G401 (cell line): ENCODE measurements around the gene KIF19. TPM values are rescaled to one million over a fixed set of nuclear protein-coding genes. Genes with fewer than 3 reads are reported as not detected.

Experiments used
- DNase-seq: peaks from one replicate; pipeline ENCODE4 v3.0.0-alpha.2; 2015; ENCODE audit warnings: low spot score
- in situ Hi-C: cut with HindIII; loops from 2 replicates; pipeline ENCODE4 v1.10.0; 2016; ENCODE audit warnings: low sequenced_read_pairs, mixed read lengths
- total RNA-seq: library from RNA; depleted of rRNA; stranded (reverse); fragments of >200 nt; shearing (Covaris generic); gene quantifications from 2 replicates; pipeline ENCODE4 v1.2.3, GENCODE V29; 2014

Gene KIF19
- total RNA-seq, 1 experiment from 2014 or later, result not detected

DNA sequence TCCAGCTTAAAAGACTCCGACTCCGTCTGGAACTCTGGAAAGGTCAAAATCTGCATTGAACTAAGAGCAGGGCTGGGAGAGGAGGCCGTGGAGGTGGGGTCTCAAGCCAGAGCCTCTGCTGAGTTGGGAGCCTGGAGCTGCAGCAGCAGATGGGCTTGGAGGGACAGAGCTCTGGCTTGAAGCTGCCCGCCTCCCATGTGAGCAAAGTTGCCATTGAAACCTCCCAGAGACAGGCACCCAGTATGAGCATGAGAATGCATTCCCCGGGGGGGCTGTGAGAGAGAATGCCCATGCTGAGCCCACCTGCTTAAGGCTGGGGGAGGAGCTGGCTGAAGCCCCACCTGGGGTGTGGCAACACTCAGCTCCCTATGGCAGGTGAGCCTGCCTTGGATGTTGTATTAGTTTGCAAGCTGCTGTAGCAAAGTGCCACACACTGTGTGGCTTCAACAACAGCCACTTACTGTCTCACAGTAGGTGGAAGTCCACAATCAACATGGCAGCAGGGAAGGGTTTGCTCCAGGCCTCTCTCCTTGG, 9.6 kb downstream of the KIF19 start:
- no peak for DNase-seq
- in situ Hi-C loops, result no loop called here

DNA sequence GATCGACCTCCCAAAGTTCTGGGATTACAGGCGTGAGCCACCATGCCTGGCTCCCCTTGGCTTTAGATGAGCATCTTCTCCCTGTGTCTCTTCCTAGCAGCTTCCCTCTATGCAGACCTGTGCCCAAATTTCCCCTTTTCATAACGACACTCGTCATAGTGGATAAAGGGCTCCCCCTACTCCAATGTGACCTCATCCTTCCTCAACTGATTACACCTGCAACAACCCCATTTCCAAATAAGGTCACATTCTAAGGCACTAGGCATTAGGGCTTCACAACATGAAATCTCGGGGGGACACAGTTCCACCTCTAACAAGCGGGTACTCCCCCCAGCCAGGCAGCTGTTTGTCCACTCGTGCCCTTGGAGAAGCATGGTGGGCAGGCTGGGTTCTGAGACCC, 10.3 kb downstream of the KIF19 start:
- in situ Hi-C loops, result no loop called here
- DNase-seq, result no peak

DNA sequence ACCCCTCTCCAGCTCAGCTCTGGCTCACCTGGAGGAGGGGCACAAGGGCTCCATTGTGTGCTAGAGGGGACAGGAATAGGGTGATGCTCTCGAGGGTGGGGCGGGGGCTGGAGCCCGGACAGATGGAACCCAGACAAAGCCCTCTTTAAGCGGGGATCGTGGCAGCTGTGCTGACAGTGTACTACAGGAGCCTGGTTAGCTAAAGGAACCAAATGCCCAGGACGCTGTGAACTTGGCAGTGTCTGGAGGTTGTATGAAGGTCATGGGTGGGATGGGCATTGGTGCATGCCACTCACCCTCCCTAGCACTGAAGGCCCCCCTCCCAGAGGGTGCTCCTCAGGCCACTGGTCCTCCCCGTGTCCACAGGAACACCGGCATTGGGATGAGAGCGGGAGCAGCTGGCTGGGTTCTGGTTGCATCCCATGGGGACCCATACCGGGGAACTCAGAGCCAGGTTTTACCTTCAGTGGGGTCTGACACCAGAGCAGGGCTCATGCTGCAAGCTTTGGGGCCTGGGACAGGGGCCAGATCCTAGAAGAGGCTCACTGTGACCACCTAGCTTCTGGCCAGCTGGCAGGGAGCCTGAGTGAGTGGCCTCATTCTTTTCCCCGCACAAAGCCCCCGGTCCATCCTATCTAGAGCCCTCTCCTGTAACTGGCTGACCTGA, 11.9 kb downstream of the KIF19 start:
- no peak for DNase-seq
- in situ Hi-C loops, result no loop called here

- DNase-seq, result no peak
- in situ Hi-C loops, result loop anchor here (10.0 kb wide), 1 partner anchor 45 kb away; no protein-coding TSS in a partner anchor
These were observed 13.6 kb downstream of the KIF19 start for GRCh38 chr17:74339537-74340195.

GRCh38 chr17:74340470-74341023, 14.5 kb downstream of the KIF19 start:
- in situ Hi-C loops, result loop anchor here (10.0 kb wide), 1 partner anchor 46 kb away; no protein-coding TSS in a partner anchor
- no peak for DNase-seq

GRCh38 chr17:74342224-74342623, 16.2 kb downstream of the KIF19 start:
- DNase-seq, result no peak

DNA sequence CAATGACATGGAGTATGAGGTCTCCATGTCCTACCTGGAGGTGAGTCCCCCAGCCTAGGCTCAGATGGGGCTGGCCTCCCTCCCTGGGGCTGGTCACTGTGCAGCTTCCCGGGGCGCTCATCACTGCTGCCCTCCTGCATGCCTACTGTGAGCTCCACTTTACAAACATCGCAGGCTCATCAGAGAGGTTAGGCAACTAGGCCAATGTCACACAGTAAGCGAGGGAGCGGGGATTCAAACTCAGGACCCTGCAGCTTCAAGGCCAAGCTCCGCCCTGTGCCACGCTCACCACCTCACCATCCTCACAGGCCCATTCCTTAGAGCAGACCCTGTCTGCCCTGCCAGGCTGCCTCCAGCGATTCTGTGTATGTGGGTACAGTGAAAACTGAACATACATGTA, 17.1 kb downstream of the KIF19 start:
- in situ Hi-C loops, result loop anchor here (10.0 kb wide), 1 partner anchor 48 kb away; no protein-coding TSS in a partner anchor
- no peak for DNase-seq

More at GRCh38 chr17:74342224-74342623, 16.2 kb downstream of the KIF19 start:
- in situ Hi-C loops, result loop anchor here (10.0 kb wide), 1 partner anchor 47 kb away; no protein-coding TSS in a partner anchor

GRCh38 chr17:74343526-74344284, 17.7 kb downstream of the KIF19 start:
- no peak for DNase-seq
- in situ Hi-C loops, result loop anchor here (10.0 kb wide), 1 partner anchor 49 kb away; no protein-coding TSS in a partner anchor

- DNase-seq, result no peak
- in situ Hi-C loops, result loop anchor here (5.0 to 10.0 kb wide), 2 partner anchors 50 to 93 kb away; no protein-coding TSS in a partner anchor
These were observed 18.6 kb downstream of the KIF19 start for GRCh38 chr17:74344658-74345057.

GRCh38 chr17:74345433-74346241, 19.6 kb downstream of the KIF19 start:
- in situ Hi-C loops, result loop anchor here (5.0 to 10.0 kb wide), 2 partner anchors 51 to 92 kb away; no protein-coding TSS in a partner anchor
- DNase-seq, result no peak

- in situ Hi-C loops, result loop anchor here (5.0 to 10.0 kb wide), 2 partner anchors 53 to 90 kb away; no protein-coding TSS in a partner anchor
These were observed 21.6 kb downstream of the KIF19 start for GRCh38 chr17:74347646-74348045.

DNA sequence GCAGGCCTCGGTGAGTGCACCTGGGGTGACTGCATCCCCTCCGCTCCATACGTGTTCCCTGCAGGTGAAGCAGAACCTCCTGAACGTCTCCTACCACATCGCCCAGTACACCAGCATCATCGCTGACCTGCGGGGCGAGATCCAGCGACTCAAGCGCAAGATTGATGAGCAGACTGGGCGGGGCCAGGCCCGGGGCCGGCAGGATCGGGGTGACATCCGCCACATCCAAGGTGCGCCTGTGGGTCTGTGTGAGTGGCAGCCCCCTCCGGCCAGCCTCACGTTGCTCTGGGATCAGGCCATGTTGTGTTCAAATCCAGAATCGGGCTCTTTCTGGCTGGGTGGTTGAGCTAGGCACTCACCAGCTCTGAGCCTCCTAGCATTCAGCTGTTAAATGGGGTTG, 23.1 kb downstream of the KIF19 start:
- in situ Hi-C loops, result loop anchor here (5.0 to 10.0 kb wide), 2 partner anchors 54 to 88 kb away; no protein-coding TSS in a partner anchor

More at GRCh38 chr17:74347646-74348045, 21.6 kb downstream of the KIF19 start:
- no peak for DNase-seq

GRCh38 chr17:74350486-74350885, 24.5 kb downstream of the KIF19 start:
- in situ Hi-C loops, result no loop called here
- no peak for DNase-seq

More for the DNA sequence above, 23.1 kb downstream of the KIF19 start:
- DNase-seq, result no peak

- DNase-seq, result no peak
- in situ Hi-C loops, result no loop called here
These were observed 25.7 kb downstream of the KIF19 start for GRCh38 chr17:74351552-74352210.

DNA sequence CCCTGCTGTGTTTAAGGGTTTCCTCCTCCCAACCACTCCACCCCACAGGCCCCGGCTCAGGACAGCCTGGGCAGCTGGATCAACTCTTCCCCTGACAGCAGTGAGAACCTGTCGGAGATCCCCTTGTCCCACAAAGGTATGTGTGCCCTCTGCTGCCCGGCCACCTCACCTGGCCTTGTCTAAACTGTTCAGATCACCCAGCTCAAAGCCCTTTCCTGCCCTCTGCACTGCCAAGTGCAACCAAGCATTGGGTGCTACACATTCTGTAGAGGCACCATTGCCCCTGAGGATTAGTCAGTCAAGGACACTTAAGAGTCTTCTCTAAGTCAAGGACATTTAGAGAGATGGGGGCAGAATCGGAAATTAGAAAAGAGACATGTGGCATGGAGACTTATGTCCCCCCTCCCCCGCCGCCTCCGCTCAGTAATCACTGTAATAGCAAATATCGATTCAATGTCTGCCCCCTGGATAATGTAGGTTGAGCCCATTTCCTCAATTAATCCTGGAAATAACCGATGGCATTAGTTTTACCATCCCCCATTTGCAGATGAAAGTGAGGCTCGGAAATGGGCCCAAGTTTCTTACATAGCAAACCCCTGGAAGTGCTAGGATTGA, 27.5 kb downstream of the KIF19 start:
- in situ Hi-C loops, result no loop called here
- DNase-seq, result no peak

DNA sequence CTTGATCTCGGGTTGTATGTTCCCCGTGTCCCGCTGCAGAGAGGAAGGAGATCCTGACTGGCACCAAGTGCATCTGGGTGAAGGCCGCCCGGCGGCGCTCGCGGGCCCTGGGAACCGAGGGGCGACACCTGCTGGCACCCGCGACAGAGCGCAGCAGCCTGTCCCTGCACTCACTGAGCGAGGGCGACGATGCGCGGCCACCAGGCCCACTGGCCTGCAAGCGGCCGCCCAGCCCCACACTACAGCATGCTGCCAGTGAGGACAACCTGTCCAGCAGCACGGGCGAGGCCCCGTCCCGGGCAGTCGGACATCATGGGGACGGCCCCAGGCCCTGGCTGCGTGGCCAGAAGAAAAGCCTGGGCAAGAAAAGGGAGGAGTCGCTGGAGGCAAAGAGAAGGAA, 28.1 kb downstream of the KIF19 start:
- in situ Hi-C loops, result no loop called here

DNA sequence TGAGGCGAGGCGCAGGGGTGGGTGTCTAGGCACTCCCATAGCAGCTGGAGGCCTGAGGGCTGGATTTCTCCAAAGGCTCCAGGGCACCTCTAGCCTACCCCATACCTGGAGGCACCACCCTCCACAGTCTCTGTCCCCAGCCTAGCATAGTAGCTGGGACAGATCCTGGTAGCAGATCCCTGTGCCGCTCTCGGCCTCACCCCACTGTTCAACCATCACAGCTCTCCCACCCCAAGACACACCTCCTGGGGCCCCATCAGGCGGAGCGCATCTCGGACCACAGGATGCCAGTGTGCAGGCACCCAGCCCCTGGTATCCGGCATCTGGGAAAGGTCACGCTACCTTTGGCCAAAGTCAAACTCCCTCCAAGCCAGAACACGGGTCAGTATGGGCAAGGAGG, 28.5 kb downstream of the KIF19 start:
- in situ Hi-C loops, result no loop called here
- no peak for DNase-seq

More for the DNA sequence above, 28.1 kb downstream of the KIF19 start:
- DNase-seq, result no peak
